ENCODE data around the gene MRGPRE.

The MRGPRE gene

GRCh38 chr11:3202759-3203158 is 29.5 kb downstream of the MRGPRE start:
- H3K27ac ChIP-seq = no peak overlapping the region
- no peaks in the 10 kb centered on the region for H3K79me2 ChIP-seq
- H3K4me3 ChIP-seq (ENCODE audit: low read depth, low read length) = no peak overlapping the region
- TF ChIP-seq, protein P1, sequence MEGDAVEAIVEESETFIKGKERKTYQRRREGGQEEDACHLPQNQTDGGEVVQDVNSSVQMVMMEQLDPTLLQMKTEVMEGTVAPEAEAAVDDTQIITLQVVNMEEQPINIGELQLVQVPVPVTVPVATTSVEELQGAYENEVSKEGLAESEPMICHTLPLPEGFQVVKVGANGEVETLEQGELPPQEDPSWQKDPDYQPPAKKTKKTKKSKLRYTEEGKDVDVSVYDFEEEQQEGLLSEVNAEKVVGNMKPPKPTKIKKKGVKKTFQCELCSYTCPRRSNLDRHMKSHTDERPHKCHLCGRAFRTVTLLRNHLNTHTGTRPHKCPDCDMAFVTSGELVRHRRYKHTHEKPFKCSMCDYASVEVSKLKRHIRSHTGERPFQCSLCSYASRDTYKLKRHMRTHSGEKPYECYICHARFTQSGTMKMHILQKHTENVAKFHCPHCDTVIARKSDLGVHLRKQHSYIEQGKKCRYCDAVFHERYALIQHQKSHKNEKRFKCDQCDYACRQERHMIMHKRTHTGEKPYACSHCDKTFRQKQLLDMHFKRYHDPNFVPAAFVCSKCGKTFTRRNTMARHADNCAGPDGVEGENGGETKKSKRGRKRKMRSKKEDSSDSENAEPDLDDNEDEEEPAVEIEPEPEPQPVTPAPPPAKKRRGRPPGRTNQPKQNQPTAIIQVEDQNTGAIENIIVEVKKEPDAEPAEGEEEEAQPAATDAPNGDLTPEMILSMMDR (IDR thresholded peaks at IDR 0.05) = no peak
- no peaks in the 10 kb centered on the region for H3K36me3 ChIP-seq (ENCODE audit: control insufficient read depth, insufficient read depth, low read length)
- H3K4me1 ChIP-seq = no peaks in the 10 kb centered on the region
- H2AFZ ChIP-seq = no peak overlapping the region
- H3K9ac ChIP-seq = no peak overlapping the region
- no peaks in the 10 kb centered on the region for H3K27me3 ChIP-seq (ENCODE audit: control insufficient read depth, insufficient read depth, low read length)
- H3K9me3 ChIP-seq (ENCODE audit: control insufficient read depth, low read length) = no peaks in the 10 kb centered on the region
- H3K4me2 ChIP-seq (ENCODE audit: low read length) = no peak overlapping the region

DNA sequence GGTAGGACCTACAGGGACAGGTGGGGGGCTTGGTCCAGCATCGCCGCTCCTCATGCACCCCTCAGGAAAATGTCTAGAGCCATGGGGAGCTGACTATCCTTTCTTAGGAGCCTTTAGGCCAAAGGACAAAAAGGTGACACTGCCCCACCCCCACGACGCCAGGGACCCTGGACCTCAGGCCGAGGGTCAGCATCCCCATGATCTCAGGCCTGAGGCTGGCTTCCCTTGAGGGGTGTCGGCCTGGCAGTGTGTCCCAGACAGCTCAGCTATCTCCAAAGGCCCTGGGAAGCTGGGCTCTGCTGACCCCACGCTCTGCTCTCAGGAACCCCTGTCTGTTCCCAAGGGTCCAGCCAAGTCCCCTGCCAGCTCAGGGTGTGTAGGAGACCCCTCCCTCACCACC is 29.9 kb downstream of the MRGPRE start:
- Histone ChIP-seq H3K9ac (no peak overlapping the region), H3K36me3 (ENCODE audit: control insufficient read depth, insufficient read depth, low read length) (no peaks in the 10 kb centered on the region), H3K9me3 (ENCODE audit: control insufficient read depth, low read length) (no peaks in the 10 kb centered on the region), H3K79me2 (no peaks in the 10 kb centered on the region), H3K27ac (no peak overlapping the region), H3K4me2 (ENCODE audit: low read length) (no peak overlapping the region), H3K4me1 (no peaks in the 10 kb centered on the region), H3K4me3 (ENCODE audit: low read depth, low read length) (no peak overlapping the region), H2AFZ (no peak overlapping the region), H3K27me3 (ENCODE audit: control insufficient read depth, insufficient read depth, low read length) (no peaks in the 10 kb centered on the region)
- TF ChIP-seq, protein P1 (IDR thresholded peaks at IDR 0.05) = no peak

DNA sequence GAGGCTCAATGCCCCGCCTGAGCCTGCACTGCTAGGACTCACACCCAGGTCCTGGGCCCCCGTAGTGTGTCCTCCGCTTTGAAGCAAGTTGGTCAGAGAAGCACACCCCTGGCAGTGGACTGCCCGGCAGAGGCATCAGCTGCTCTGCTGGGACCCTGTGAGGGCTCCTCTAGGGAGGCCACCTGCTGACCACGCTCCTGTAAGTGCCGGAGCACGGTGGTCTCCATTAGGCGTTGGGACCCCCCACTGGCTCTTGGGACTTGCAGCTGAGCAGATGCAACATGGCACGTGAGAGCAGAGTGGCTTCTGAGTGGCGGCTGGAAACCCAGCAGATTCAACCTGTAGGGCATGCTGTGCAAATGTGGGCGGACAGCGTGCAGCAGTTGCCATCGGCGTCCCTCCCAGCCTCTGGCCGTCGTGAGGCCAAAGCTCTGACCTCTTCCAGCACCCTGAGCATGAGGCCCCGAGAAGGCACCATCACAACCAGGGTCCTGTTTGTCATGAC is 30.5 kb downstream of the MRGPRE start:
- no peaks in the 10 kb centered on the region for H3K4me1 ChIP-seq
- no peak overlapping the region for H2AFZ ChIP-seq
- TF ChIP-seq, protein P1 (IDR thresholded peaks at IDR 0.05) = no peak
- H3K4me3 ChIP-seq (ENCODE audit: low read depth, low read length) = no peak overlapping the region
- H3K9ac ChIP-seq = no peak overlapping the region
- no peak overlapping the region for H3K4me2 ChIP-seq (ENCODE audit: low read length)
- H3K27me3 ChIP-seq (ENCODE audit: control insufficient read depth, insufficient read depth, low read length) = no peaks in the 10 kb centered on the region
- H3K79me2 ChIP-seq = no peaks in the 10 kb centered on the region
- no peak overlapping the region for H3K27ac ChIP-seq
- H3K9me3 ChIP-seq (ENCODE audit: control insufficient read depth, low read length) = no peaks in the 10 kb centered on the region
- H3K36me3 ChIP-seq (ENCODE audit: control insufficient read depth, insufficient read depth, low read length) = no peaks in the 10 kb centered on the region

- Histone ChIP-seq H2AFZ (no peak overlapping the region), H3K27ac (no peak overlapping the region), H3K27me3 (ENCODE audit: control insufficient read depth, insufficient read depth, low read length) (no peaks in the 10 kb centered on the region), H3K36me3 (ENCODE audit: control insufficient read depth, insufficient read depth, low read length) (no peaks in the 10 kb centered on the region), H3K79me2 (no peaks in the 10 kb centered on the region), H3K9ac (no peak overlapping the region), H3K9me3 (ENCODE audit: control insufficient read depth, low read length) (no peaks in the 10 kb centered on the region), H3K4me3 (ENCODE audit: low read depth, low read length) (no peak overlapping the region), H3K4me2 (ENCODE audit: low read length) (no peak overlapping the region), H3K4me1 (no peaks in the 10 kb centered on the region)
- TF ChIP-seq, protein P1 (IDR thresholded peaks at IDR 0.05) = no peak
These were observed 31.1 kb downstream of the MRGPRE start for GRCh38 chr11:3201112-3201581.

- Histone ChIP-seq H2AFZ (no peak overlapping the region), H3K79me2 (no peaks in the 10 kb centered on the region), H3K4me3 (ENCODE audit: low read depth, low read length) (no peak overlapping the region), H3K4me1 (no peaks in the 10 kb centered on the region), H3K9me3 (ENCODE audit: control insufficient read depth, low read length) (no peaks in the 10 kb centered on the region), H3K27me3 (ENCODE audit: control insufficient read depth, insufficient read depth, low read length) (no peaks in the 10 kb centered on the region), H3K4me2 (ENCODE audit: low read length) (no peak overlapping the region), H3K27ac (no peak overlapping the region), H3K36me3 (ENCODE audit: control insufficient read depth, insufficient read depth, low read length) (no peaks in the 10 kb centered on the region), H3K9ac (no peak overlapping the region)
- TF ChIP-seq, protein P1 (IDR thresholded peaks at IDR 0.05) = no peak
These were observed 31.7 kb downstream of the MRGPRE start for GRCh38 chr11:3200388-3201111.

Measured in parathyroid adenoma (tissue), 2 donors.